Fibroblast of mammary gland (primary cell): ENCODE results near the gene GMDS.

Source experiments
- DNase-seq: peaks from one replicate; pipeline ENCODE4 v3.0.0-alpha.2; 2010; ENCODE audit warnings: low read depth
- H3K4me3 ChIP-seq: 2 replicates; pipeline ENCODE4 v1.5.1; 2011; ENCODE audit warnings: low read depth, mild to moderate bottlenecking, low read length, moderate library complexity; ENCODE audit not compliant: control insufficient read depth
- CTCF ChIP-seq: conservative IDR thresholded peaks from 2 replicates; pipeline ENCODE4 v1.5.1; 2011; ENCODE audit warnings: low read depth, low read length, inconsistent platforms; ENCODE audit not compliant: control insufficient read depth, insufficient read depth

Gene GMDS

GRCh38 chr6:1729133-1729749 lies 516.2 kb downstream of the GMDS start:
- H3K4me3 ChIP-seq, result no peak overlapping the region
- no peak for DNase-seq
- no peak for TF ChIP-seq CTCF

GRCh38 chr6:1726341-1726768 lies 519.0 kb downstream of the GMDS start:
- TF ChIP-seq CTCF, result no peak
- no peak overlapping the region for H3K4me3 ChIP-seq
- DNase-seq, result no peak

- H3K4me3 ChIP-seq, result no peak overlapping the region
- TF ChIP-seq CTCF, result no peak
- DNase-seq, result no peak
Measured at GRCh38 chr6:1724616-1725015, 520.8 kb downstream of the GMDS start.

- no peak for DNase-seq
- no peak for TF ChIP-seq CTCF
- no peak overlapping the region for H3K4me3 ChIP-seq
Measured at GRCh38 chr6:1724124-1724523, 521.3 kb downstream of the GMDS start.

- no peak for TF ChIP-seq CTCF
- DNase-seq, result no peak
- no peak overlapping the region for H3K4me3 ChIP-seq
Measured at GRCh38 chr6:1722801-1723200, 522.6 kb downstream of the GMDS start.

- no peak overlapping the region for H3K4me3 ChIP-seq
- no peak for TF ChIP-seq CTCF
- no peak for DNase-seq
Measured at GRCh38 chr6:1720620-1721322, 524.6 kb downstream of the GMDS start.

GRCh38 chr6:1719922-1720321 lies 525.5 kb downstream of the GMDS start:
- H3K4me3 ChIP-seq, result no peak overlapping the region
- DNase-seq, result no peak
- TF ChIP-seq CTCF, result no peak
